A549 (cell line): ENCODE measurements around the gene PUS3. TPM values are rescaled to one million over a fixed set of nuclear protein-coding genes. Genes with fewer than 3 reads are reported as not detected.

Experiments used
- ATAC-seq, 2 experiments: fragments of 200-7000 bp in 1 of 2; fragments of >200 bp in 1 of 2; cut with Nextera tagmentation in 1 of 2; cut with Tn5 transposase in 1 of 2; 3 replicates each; pipeline versions ENCODE4 v1.8.0 to v1.9.1; 2018 to 2020; ENCODE audit warnings: mild to moderate bottlenecking in 1 of 2, moderate library complexity in 1 of 2
- CTCF ChIA-PET: fragments of 300-600 bp; sonication (Branson Sonifier 250); formaldehyde crosslinking; extraction: SDS; loops from one replicate; lab custom pipeline; 2021; ENCODE audit warnings: antibody characterized with exemption, inconsistent platforms; lab: Yijun Ruan, JAX
- POLR2A ChIA-PET: fragments of 350-600 bp; formaldehyde crosslinking; extraction: SDS; loops from one replicate; lab custom pipeline; 2021; ENCODE audit warnings: antibody characterized with exemption, inconsistent platforms; lab: Yijun Ruan, JAX
- DNase-seq, 2 experiments: peaks; one replicate each; pipeline versions ENCODE4 v3.0.0 to v3.0.0-alpha.2; 2011 to 2016; ENCODE audit warnings: low read depth in 1 of 2, low spot score in 1 of 2
- FAIRE-seq: peaks from 2 replicates; lab custom pipeline; 2011; peaks lifted over from hg19 to GRCh38; lab: Jason Lieb, UNC
- H3K27ac ChIP-seq, 2 experiments: fragments of >200 bp; sonication (Bioruptor Twin); formaldehyde crosslinking; 3 replicates each; pipeline ENCODE4 v1.5.1; 2016 to 2017
- H3K4me1 ChIP-seq: fragments of >200 bp; sonication (Bioruptor Twin); formaldehyde crosslinking; 3 replicates; pipeline ENCODE4 v1.6.1; 2016
- H3K4me2 ChIP-seq: fragments of >200 bp; sonication (Bioruptor Twin); formaldehyde crosslinking; 3 replicates; pipeline ENCODE4 v1.6.1; 2016
- H3K4me3 ChIP-seq: fragments of >200 bp; sonication (Bioruptor Twin); formaldehyde crosslinking; 3 replicates; pipeline ENCODE4 v1.5.1; 2016
- H3K9me3 ChIP-seq: fragments of >200 bp; sonication (Bioruptor Twin); formaldehyde crosslinking; 3 replicates; pipeline ENCODE4 v1.6.1; 2016
- BCL3 ChIP-seq: fragments of >200 bp; sonication (Bioruptor Twin); formaldehyde crosslinking; IDR thresholded peaks from 3 replicates; pipeline ENCODE4 v1.6.1; 2016
- CHD2 ChIP-seq: fragments of 150-350 bp; IDR thresholded peaks from 2 replicates; pipeline ENCODE4 v1.6.1; 2014; ENCODE audit warnings: low read length; ENCODE audit not compliant: partially characterized antibody
- CHD4 ChIP-seq: fragments of 200-600 bp; sonication (generic); IDR thresholded peaks from 2 replicates; pipeline ENCODE4 v1.6.1; 2016; ENCODE audit warnings: antibody characterized with exemption, mild to moderate bottlenecking, borderline replicate concordance
- ELK1 ChIP-seq: fragments of 150-350 bp; IDR thresholded peaks from 2 replicates; pipeline ENCODE4 v1.6.1; 2014; ENCODE audit warnings: low read depth, mild to moderate bottlenecking, low read length
- ESRRA ChIP-seq: fragments of 150-350 bp; IDR thresholded peaks from 2 replicates; pipeline ENCODE4 v1.6.1; 2014; ENCODE audit warnings: mild to moderate bottlenecking, low read length, borderline replicate concordance
- FOSL2 ChIP-seq, 2 experiments: fragments of 450-650 bp in 1 of 2; fragments of >200 bp in 1 of 2; sonication (Bioruptor Twin) in 1 of 2; formaldehyde crosslinking; IDR thresholded peaks; 2 replicates each; pipeline versions ENCODE4 v1.5.0 to v1.6.1; 2016 to 2020; ENCODE audit warnings: mild to moderate bottlenecking in 1 of 2, moderate library complexity in 1 of 2
- FOXS1 ChIP-seq: fragments of 250-450 bp; sonication (Bioruptor Pico); IDR thresholded peaks from 2 replicates; pipeline ENCODE4 v1.5.0; 2020; ENCODE audit warnings: mild to moderate bottlenecking, moderate library complexity
- GATA3 ChIP-seq: IDR thresholded peaks from 2 replicates; pipeline ENCODE4 v1.6.1; 2012; ENCODE audit warnings: borderline replicate concordance
- HDAC2 ChIP-seq: fragments of 200-600 bp; sonication (generic); IDR thresholded peaks from 2 replicates; pipeline ENCODE4 v1.6.1; 2016
- HOXA7 ChIP-seq: fragments of 250-450 bp; sonication (Bioruptor Pico); IDR thresholded peaks from 2 replicates; pipeline ENCODE4 v1.5.0; 2020; ENCODE audit warnings: mild to moderate bottlenecking, moderate library complexity
- JUNB ChIP-seq: fragments of >200 bp; sonication (Bioruptor Twin); formaldehyde crosslinking; IDR thresholded peaks from 2 replicates; pipeline ENCODE4 v1.6.1; 2016
- MYC ChIP-seq: IDR thresholded peaks from 2 replicates; pipeline ENCODE4 v1.6.1; 2012; ENCODE audit warnings: mild to moderate bottlenecking, inconsistent platforms, low read length, improper control_type of control experiment, borderline replicate concordance
- NPAS2 ChIP-seq: fragments of 250-450 bp; sonication (Bioruptor Pico); IDR thresholded peaks from 2 replicates; pipeline ENCODE4 v1.8.0; 2022; ENCODE audit warnings: mild to moderate bottlenecking, moderate library complexity, borderline replicate concordance
- RARB ChIP-seq: fragments of 250-450 bp; sonication (Bioruptor Pico); IDR thresholded peaks from 2 replicates; pipeline ENCODE4 v1.8.0; 2021; ENCODE audit warnings: mild to moderate bottlenecking, moderate library complexity
- RCOR1 ChIP-seq: fragments of 150-350 bp; IDR thresholded peaks from 2 replicates; pipeline ENCODE4 v1.6.1; 2014; ENCODE audit warnings: antibody characterized with exemption, low read length, low read depth
- RFX5 ChIP-seq: fragments of 450-650 bp; IDR thresholded peaks from 2 replicates; pipeline ENCODE4 v1.7.1; 2014; ENCODE audit warnings: antibody characterized with exemption, mild to moderate bottlenecking, moderate library complexity
- TFCP2L1 ChIP-seq: fragments of 250-450 bp; sonication (Bioruptor Pico); IDR thresholded peaks from 2 replicates; pipeline ENCODE4 v1.5.0; 2021; ENCODE audit warnings: mild to moderate bottlenecking
- USF2 ChIP-seq: fragments of 450-650 bp; IDR thresholded peaks from 2 replicates; pipeline ENCODE4 v1.6.1; 2014; ENCODE audit warnings: antibody characterized with exemption
- ZFP36 ChIP-seq: fragments of 450-650 bp; IDR thresholded peaks from 2 replicates; pipeline ENCODE4 v1.6.1; 2014; ENCODE audit warnings: borderline replicate concordance; ENCODE audit not compliant: partially characterized antibody
- WGBS: methylation state at CpG from one replicate; pipeline ENCODE4 v1.1.6; 2017; ENCODE audit errors: missing lambda C conversion rate; 5-methylcytosine and 5-hydroxymethylcytosine counted together
- polyA plus RNA-seq, 4 experiments: library from polyadenylated mRNA; depleted of rRNA in 3 of 4; stranded (reverse); fragments of >200 nt; fragmentation: RNase III in 1 of 4; extraction: RNeasy Plus Mini Kit Qiagen cat#74134 plus additional on column Dnase treatment in 1 of 4; gene quantifications; 2 replicates in 3 of 4; 3 replicates in 1 of 4; pipeline ENCODE4 v1.2.3, GENCODE V29; 2011 to 2017
- TF ChIP-seq, protein P1 (sequence below): IDR thresholded peaks from 2 replicates; pipeline ENCODE4 v1.6.1; 2012; ENCODE audit warnings: low read depth, borderline replicate concordance
- TF ChIP-seq, protein P2 (sequence below): IDR thresholded peaks from 2 replicates; pipeline ENCODE4 v1.6.1; 2012

The PUS3 gene
- polyA plus RNA-seq, 2 of the 4 experiments (the other 2 are of a cell fraction): 5.0 to 8.0 TPM

DNA sequence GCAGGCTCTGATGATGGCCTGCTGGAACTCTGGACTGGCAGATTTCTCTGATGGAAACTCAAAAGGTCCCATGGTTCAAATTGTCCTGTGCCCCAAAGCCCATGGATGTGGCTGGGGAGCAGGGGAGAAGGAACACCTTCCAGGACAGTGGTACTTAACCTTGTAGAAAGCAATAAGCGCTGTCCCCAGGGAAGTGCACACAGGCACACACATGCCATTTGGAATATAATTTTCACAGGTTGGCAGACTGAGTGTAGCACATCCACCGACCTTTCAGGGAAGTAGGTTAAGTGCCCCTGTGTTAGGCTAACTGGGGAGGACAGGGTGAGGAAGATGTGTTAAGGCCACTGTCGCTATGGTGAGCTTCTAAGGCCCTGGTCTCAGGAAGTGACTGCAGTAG is 19.1 kb upstream of the PUS3 start:
- Histone ChIP-seq H3K4me2 (no peak overlapping the region), H3K27ac (no peak overlapping the region), H3K4me3 (no peak overlapping the region), H3K4me1 (peaks cover under 1% of the 10 kb centered on the region; the same call in 2 of the 3 replicates), H3K9me3 (no peaks in the 10 kb centered on the region)
- ChIA-PET CTCF (interaction anchor here (1.4 to 5.5 kb wide), 6 partner anchors 12 to 275 kb away, joined by 4 to 80 read pairs (median 6); partner anchors contain the start of genes DDX25, PUS3 and VSIG10L2), POLR2A (no interaction called here)
- WGBS: 54% methylated on average over 3 of the region's 3 CpGs
- TF ChIP-seq RCOR1: no peak
- TF ChIP-seq MYC: no peak
- no peak for TF ChIP-seq CHD4
- no peak for TF ChIP-seq HDAC2
- TF ChIP-seq RARB (CRISPR knock-in tag): no peak
- TF ChIP-seq BCL3: no peak
- TF ChIP-seq NPAS2 (CRISPR knock-in tag): no peak
- TF ChIP-seq HOXA7 (CRISPR knock-in tag): no peak
- TF ChIP-seq CHD2: no peak
- FAIRE-seq (no peak), DNase-seq (no peak), ATAC-seq (no peak)

GRCh38 chr11:125921042-125921441 is 18.0 kb upstream of the PUS3 start:
- H3K4me3 ChIP-seq: no peak overlapping the region
- POLR2A ChIA-PET: no interaction called here
- H3K4me1 ChIP-seq: peaks cover 7% of the 10 kb centered on the region; the same call in 2 of the 3 replicates
- DNase-seq (no peak), ATAC-seq (no peak), FAIRE-seq (no peak)
- H3K4me2 ChIP-seq: no peak overlapping the region
- no peak overlapping the region for H3K27ac ChIP-seq
- CTCF ChIA-PET: interaction anchor here (0.8 to 5.5 kb wide), 4 partner anchors 18 to 281 kb away, joined by 3 to 80 read pairs (median 4); partner anchors contain the start of genes DDX25 and PUS3
- whole genome bisulfite sequencing: 72% methylated on average over 9 of the region's 9 CpGs
- no peak for TF ChIP-seq CHD4
- TF ChIP-seq JUNB: no peak
- no peak for TF ChIP-seq FOXS1
- TF ChIP-seq RARB (CRISPR knock-in tag): no peak
- TF ChIP-seq FOSL2 (IDR thresholded peaks at IDR 0.05): no peak
- TF ChIP-seq FOSL2 (CRISPR knock-in tag; IDR thresholded peaks at IDR 0.05): no peak
- TF ChIP-seq RCOR1: no peak
- TF ChIP-seq, protein P1, sequence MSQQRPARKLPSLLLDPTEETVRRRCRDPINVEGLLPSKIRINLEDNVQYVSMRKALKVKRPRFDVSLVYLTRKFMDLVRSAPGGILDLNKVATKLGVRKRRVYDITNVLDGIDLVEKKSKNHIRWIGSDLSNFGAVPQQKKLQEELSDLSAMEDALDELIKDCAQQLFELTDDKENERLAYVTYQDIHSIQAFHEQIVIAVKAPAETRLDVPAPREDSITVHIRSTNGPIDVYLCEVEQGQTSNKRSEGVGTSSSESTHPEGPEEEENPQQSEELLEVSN: no peak
- no peak for TF ChIP-seq HDAC2
- TF ChIP-seq GATA3: no peak
- TF ChIP-seq ZFP36: no peak
- TF ChIP-seq ESRRA: no peak
- no peak for TF ChIP-seq RFX5
- no peak for TF ChIP-seq TFCP2L1 (CRISPR knock-in tag)
- no peak for TF ChIP-seq USF2
- no peak for TF ChIP-seq ELK1
- TF ChIP-seq, protein P2, sequence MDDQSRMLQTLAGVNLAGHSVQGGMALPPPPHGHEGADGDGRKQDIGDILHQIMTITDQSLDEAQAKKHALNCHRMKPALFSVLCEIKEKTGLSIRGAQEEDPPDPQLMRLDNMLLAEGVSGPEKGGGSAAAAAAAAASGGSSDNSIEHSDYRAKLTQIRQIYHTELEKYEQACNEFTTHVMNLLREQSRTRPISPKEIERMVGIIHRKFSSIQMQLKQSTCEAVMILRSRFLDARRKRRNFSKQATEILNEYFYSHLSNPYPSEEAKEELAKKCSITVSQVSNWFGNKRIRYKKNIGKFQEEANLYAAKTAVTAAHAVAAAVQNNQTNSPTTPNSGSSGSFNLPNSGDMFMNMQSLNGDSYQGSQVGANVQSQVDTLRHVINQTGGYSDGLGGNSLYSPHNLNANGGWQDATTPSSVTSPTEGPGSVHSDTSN: no peak
- H3K9me3 ChIP-seq: no peaks in the 10 kb centered on the region
